Germinal center (tissue), 1 donor: ENCODE measurements around the gene BMPR2.
A peak's percentile ranks its signal among the peaks of the same experiment; 100 is the strongest.
"Not testable (repeated sequence)": the region's sequence is repeated elsewhere in the genome, so short reads cannot be mapped to it uniquely, and the experiment has no call there.

Experiments used
- DNase-seq: peaks from one replicate; pipeline ENCODE4 v3.0.0; 2012; ENCODE audit warnings: mixed read lengths, low spot score

BMPR2 gene

GRCh38 chr2:202375609-202376408 is at the start of gene BMPR2:
BMPR2 (plus strand) TSS chr2:202376327; CDS start chr2:202377475, 1,148 bp downstream.
- DNase-seq, result peak; percentile 81

DNA sequence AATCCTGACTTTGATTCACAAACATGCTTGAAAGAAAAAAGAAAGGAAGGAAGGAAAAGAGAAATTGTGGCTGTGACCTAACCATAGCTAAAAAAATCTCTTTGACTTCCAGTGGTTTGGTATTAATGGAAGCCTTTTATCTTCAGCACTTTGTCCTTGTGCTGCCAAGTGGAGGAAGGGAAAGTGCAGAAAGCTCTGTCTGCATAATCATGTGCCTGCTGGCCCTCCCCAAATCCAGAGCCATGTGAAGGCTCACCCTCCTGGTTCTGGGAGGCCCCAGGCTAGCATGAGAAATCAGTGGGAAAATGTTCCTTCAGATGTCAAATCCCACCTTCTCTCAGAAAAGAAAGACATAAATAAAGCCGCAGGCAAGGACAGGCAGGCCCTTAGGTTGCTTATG is 48.3 kb upstream of the BMPR2 start:
- DNase-seq, result no peak

- DNase-seq, result no peak
Measured at GRCh38 chr2:202335791-202336467, 40.2 kb upstream of the BMPR2 start.

GRCh38 chr2:202337151-202337550 is 39.0 kb upstream of the BMPR2 start:
- no peak for DNase-seq

DNA sequence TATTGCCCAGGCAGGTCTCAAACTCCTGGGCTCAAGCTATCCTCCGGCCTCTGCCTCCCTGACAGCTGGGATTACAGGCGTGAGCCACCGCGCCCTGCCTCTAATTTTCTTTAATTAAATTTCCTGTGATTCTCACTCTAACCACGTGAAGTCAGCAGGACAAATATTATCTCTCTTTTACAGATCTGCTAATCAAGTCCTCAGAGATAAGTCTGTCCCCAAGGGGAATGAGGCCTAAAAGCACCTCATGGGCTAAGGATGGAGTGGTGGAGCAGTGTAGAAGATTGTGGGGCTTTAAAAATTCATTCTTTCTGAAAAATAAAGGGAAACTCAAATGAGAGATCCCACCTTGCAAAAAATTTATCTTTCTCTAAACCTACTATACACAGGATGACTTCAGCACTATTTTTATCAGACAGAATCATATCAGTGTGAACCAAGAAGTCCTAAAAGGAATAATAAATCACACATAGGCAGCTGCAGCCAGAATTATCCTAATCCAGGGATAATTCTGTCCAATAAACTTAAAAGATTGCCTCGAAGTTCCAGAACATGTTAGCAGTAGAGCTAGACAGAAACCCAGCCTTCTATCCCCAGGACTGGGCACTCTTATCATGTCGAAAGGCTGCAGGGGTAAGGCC is 38.3 kb upstream of the BMPR2 start:
- no peak for DNase-seq

DNA sequence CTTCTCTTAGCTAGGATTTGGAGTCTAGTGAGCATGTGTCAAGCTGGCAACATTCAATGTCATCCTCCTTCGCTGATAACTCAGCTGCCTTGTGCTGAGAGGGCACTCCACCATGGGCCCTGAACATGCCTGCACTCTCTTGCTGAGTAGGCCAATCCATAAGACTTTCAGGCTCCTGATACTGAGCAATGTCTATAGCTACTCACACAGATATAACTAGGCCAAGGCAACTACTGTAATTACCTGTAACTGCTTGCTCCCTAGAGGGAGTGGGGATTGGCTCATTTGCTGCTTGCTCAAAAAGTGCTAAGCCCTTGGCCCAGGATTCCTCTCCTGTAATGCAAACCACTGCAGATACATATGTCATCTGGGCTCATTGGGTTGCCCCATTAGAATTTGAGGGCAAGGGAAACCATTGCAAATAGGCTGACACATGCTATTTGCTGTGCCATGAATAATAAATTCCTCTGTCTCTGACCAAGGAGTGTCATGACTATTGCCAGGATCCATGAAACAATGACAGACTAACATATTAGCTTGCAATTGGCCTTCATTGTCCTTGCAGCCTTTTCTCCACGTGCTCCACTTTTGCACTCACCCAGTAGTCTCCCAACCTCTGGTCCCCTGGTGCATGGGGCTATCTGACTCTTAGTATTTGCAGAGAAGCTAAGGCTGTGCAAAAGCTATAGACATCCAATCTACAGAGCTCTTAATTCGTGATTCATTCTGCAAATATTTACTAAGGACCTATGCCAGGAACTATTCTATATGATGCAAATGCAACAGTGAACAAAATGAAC is 36.9 kb upstream of the BMPR2 start:
- DNase-seq, result no peak

DNA sequence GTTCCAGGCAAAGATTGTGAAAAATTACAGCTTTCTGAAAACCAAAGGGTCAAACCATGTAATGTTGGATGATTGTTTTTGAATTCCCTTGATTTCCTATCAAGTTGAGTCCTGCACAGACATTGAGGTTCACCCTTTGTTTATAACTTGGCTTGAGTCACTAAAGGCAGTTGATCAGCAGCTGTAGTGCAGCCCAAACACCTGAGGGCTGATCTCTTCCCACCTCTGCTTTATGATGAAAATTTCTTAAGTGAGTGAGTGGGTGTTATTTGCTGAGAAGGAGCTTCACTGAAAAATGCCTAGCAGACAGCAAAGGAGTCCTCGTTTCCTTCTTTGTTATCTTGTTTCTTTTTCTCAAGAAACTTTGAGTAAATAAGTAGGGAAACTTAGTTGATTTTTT is 31.9 kb upstream of the BMPR2 start:
- DNase-seq, result no peak

- no peak for DNase-seq
Measured at GRCh38 chr2:202346180-202346579, 29.9 kb upstream of the BMPR2 start.

DNA sequence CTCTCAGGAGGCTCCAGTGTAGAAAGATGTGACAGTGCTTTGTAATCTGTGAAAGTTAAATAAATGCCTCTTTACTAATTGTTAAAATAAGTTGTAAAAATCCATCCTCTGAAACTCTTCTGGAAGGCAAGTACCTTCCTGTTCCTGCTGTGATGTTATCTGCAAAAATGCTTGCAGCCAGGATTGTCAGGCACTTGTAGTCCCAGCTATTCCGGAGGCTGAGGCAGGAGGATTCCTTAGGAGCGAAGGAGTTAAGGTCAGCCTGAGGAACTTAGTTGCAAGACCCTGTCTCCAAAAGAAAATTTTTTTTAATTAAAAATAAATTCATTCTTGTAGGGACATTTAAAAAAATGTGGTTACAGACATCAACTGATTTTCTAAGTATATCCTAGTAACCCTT is 22.7 kb upstream of the BMPR2 start:
- DNase-seq, result no peak

- no peak for DNase-seq
Measured at GRCh38 chr2:202355993-202356505, 20.1 kb upstream of the BMPR2 start.

- not testable (repeated sequence) for DNase-seq
Measured at GRCh38 chr2:202358924-202359323, 17.2 kb upstream of the BMPR2 start.

DNA sequence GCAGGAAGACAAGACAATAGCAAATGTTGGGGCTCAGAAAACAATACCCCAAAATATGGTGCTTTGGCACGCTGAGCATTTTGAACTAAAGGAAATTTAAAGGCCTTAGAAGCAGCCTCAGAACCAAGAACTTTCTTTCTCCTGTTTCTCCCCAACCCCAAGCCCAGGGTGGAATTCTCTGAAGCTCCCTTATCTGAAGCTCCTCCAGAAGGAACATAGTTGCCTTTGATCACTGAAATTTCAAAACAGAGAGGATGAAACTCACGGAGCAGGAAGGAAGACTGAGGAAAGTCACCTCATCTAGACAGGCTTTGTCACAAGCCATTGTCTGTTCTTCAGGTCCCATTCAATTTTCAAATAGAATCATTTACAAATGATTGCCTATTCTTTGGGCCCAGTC is 15.5 kb upstream of the BMPR2 start:
- no peak for DNase-seq

DNA sequence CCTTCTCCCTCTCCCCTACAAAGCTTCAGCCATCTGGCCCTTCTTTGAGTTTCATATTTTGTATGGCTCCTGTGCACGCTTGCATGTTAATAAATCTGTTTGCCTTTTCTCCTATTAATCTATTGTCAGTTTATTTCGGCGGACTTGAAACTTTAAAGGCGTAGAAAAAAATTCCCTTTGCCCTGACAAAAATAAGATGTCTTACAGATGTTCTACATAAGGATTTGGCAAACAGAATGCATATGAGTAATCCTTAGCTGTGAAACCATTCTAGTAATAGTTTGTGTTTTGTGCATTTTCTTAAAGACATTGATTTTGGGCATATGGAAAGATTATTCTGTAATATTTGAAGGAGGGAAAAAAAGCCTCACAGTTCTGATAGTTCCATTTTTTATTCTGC is 15.0 kb upstream of the BMPR2 start:
- no peak for DNase-seq

- no peak for DNase-seq
Measured at GRCh38 chr2:202373490-202373889, 2.6 kb upstream of the BMPR2 start.

DNA sequence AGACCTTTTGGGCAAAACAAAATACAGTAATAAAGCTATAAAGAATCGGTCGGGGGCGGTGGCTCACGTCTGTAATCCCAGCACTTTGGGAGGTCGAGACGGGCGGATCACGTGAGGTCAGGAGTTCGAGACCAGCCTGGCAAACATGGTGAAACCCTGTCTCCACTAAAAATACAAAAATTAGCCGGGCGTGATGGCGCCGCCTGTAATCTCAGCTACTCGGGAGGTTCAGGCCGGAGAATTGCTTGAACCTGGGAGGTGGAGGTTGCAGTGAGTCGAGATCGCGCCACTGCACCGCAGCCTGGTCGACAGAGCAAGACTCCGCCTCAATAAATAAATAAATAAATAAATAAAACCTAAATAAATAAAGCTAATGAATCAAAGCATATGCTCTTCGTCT is 1.7 kb upstream of the BMPR2 start:
- not testable (repeated sequence) for DNase-seq

- DNase-seq, result no peak
Measured at GRCh38 chr2:202375033-202375608, 1.0 kb upstream of the BMPR2 start.

GRCh38 chr2:202376460-202377206 is 506 bp downstream of the BMPR2 start:
- DNase-seq, result peak; percentile 20

- DNase-seq, result no peak
Measured at GRCh38 chr2:202377207-202377761, 1.2 kb downstream of the BMPR2 start.

DNA sequence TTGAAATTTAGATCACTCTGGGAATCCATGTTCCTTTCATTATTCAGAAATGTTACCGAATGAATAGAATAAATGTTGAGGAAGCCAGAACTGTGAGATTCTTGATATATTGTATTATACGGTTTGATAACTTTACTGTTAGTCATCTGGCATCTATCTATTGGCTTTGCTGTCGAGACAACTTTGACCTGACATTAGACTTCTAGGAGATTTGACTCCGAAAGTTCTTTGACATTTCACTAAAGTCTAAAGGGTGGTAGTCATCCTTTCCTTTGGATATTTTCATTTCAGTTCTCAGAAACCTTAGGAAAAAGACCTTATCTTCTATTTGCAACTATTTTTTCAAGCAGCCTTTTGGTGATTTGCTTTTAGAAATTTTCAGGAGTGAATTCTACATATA is 1.9 kb downstream of the BMPR2 start:
- no peak for DNase-seq

DNA sequence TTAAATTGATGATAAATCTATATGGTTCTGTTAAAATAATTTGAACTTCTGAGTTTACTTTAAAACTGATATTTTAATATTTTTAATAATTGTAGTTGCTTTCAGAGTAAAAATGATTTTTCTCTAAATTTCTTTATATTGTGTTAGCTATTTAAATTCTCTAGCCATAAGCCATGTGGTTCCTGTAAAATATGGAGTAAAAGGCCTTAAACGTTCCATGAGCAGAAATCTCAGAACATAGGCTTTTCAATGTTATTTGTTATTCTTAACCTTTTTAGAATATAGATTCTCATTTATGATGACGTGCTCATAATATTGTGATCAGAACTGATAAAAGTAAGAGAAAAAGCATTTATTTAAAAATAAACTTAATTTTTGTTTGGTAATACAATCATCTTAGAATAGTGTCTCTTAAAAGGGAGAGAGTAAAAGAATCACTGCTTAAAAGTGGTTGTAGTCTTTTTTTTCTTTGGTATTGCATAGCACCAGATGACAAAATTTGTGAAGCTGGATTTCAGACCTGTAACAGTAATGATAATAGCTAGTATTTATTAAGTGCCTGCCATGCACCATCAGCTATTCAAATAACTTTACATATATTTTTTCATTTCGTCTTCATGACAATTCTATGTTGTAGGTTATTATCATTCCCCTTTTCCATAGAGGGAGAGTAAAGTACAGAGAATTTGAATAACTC is 2.7 kb downstream of the BMPR2 start:
- no peak for DNase-seq
